ENCODE results near the gene SRSF10.
A peak's percentile ranks its signal among the peaks of the same experiment; 100 is the strongest.
"Not testable (repeated sequence)": the region's sequence is repeated elsewhere in the genome, so short reads cannot be mapped to it uniquely, and the experiment has no call there.

SRSF10 gene

GRCh38 chr1:23996700-23997229, 16.6 kb upstream of the SRSF10 start:
- no peak for DNase-seq

GRCh38 chr1:23995431-23995837, 15.3 kb upstream of the SRSF10 start:
- no peak for DNase-seq

- not testable (repeated sequence) for DNase-seq
Observed at GRCh38 chr1:23992011-23992410, 11.9 kb upstream of the SRSF10 start.

GRCh38 chr1:23989263-23989662, 9.1 kb upstream of the SRSF10 start:
- DNase-seq: no peak

- DNase-seq: not testable (repeated sequence)
Observed at GRCh38 chr1:23987038-23987437, 6.9 kb upstream of the SRSF10 start.

DNA sequence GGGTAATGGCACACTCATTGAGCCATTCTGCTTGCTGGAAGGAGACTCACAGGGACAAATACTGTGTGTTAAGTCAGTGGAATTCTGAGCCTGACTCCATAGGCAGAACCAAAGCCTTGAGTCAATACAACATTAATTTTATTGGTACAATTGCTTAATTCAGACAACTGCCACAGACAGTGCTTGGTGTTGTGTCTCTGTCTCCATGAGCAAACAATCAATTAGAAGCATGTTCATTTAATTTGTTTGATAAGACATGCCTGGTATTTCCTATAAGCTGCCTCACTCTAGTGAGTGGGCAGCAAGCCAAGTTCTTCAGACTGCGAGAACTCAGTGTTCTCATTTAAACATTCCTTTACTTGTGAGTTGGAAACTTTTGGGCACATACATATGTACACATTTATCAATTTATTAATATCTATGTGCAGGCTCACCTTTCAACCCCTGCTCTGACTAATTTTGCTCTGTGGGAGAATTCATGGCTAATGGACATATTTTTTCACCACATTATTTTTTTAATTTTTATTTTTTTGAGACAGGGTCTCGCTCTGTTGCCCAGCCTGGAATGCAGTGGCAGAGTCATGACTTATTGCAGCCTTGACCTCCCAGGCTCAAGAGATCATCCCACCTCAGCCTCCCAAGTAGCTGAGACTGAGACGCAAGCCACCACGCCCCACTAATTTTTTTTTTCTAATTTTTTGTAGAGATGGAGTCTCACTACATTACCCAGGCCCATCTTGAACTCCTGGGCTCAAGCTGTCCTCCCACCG, 4.5 kb upstream of the SRSF10 start:
- no peak for DNase-seq

DNA sequence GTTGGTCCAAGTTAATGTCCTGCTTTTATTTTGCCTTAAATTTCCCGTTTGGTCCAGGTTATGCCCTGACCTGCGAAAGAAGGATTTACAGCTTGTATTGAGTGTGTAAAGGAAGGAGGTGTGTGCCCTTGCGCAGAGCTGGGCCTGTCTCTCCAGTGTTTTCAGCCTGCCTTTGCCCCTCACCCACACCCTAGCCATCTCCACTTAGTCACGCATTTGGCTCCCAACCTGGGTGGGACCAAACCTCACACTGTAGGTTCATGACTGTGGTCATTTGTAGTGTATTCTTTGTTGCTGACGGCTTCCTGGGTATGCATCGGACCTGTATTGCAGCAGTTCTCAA, 572 bp upstream of the SRSF10 start:
- peak; percentile 61 for DNase-seq

GRCh38 chr1:23979387-23979880, 693 bp downstream of the SRSF10 start:
- DNase-seq: no peak

DNA sequence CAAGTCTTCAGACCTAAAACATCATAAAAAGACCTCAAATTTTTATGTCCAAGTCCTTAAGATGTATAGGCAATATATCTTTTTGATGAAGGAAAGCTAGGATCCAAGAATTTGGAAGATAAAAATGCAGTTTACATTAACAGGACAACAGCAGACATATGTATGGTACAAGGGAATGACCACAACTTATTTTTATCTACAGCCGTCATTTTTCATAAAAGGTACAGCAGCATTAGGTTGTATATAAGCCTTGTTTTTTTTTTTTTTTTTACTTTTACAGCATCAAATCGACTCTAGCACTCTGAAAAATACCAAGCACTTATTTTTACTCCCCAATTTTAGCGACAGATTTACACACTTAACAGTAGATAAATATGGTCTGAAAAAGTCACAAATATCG, 1.3 kb downstream of the SRSF10 start:
- DNase-seq: no peak

- DNase-seq: no peak
Observed at GRCh38 chr1:23977854-23978191, 2.3 kb downstream of the SRSF10 start.

DNA sequence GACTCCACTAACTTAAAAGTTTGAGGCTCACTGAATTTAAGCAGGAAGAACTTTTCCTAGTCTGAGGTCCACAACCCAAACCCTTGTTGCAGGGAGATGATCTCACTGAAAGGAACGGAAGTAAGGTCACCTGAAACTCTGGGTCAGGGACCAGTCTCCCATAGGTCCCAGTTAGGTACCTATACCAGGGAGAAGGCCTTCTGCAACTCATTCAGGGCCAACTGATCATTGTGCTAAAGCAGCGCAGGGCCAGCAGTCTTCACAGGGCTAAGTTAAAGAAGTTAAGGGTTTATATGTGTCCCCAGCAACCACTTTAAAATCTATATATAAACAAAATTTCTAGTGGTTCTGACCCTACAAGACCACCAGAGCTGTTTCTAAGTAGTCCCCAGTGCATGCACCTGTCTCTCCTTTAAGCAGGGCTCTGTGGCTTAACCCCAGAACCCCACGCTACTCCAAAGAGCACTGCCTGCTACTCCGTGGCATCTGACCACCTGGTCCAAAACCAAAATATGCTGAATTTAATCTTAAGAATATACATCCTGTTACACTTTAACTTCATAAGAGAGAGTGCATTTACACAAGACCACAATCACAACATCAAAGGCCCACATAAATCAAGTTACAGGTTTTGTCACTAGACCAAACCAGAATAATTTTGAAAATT, 2.8 kb downstream of the SRSF10 start:
- DNase-seq: no peak

- no peak for DNase-seq
Observed at GRCh38 chr1:23967871-23968270, 12.3 kb downstream of the SRSF10 start.

- DNase-seq: no peak
Observed at GRCh38 chr1:23966973-23967493, 13.1 kb downstream of the SRSF10 start.

DNA sequence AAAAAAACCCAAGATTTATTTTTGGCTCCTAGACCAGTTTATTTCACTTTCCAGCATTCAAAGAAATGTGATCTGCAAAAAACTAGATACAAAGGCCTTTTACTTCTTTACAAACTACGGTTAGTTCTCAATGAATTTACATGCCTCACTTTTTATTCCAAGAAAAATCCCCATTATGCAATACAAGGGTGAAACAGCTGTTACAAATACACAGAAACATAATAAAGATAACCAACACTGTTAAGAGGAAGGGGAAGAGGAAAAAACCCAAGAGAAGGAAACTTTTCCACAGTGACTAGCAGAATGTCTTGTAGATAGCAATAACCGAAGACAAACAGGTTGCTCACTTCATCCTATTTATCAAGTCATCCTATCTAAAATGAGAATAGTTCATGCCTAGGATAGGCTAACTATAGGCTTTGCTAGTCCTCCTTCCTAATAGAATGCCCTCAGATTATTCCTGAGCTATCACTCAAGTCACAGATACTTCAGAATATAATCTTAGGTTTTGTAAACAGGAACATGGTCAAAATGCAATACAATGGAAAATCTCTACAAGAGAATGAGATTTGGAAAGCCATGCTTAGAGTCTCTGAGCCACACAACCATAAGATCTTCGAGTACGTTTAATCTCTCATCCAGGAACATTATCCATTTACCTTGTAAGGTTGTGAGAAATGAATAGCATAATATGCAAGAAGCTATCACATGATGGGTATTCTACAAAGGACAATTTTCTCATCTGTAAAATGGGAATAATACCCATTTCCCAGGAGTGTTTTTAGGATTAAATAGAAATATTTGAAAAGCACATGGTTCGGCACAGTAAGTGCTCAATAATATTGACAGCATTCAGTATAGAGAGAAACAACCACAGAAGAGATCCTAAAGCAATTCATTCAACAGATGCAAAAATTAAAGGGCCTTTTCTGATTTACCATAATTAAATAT, 15.1 kb downstream of the SRSF10 start:
- no peak for DNase-seq

DNA sequence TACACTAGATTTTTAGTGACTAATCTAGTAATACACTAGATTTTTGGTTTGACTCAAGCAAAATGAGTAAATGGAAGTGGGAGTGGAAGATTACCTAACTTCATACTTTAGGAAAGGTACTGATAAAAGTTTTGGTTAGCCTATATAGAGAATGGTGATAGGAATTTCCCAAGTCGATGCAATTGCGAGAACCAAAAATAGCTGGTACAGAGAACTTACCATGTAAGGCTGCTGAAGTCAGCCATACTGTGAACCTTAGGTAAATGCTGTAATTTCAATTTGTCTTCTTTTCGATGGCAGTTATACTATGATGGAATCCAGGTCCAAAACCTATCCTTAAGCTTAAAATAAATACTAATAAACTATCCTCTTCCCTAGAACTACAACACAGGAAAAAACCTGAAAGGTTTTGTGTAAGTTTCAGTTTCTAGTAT, 15.9 kb downstream of the SRSF10 start:
- DNase-seq: no peak

- no peak for DNase-seq
Observed at GRCh38 chr1:23963617-23964234, 16.4 kb downstream of the SRSF10 start.

- no peak for DNase-seq
Observed at GRCh38 chr1:23960291-23961020, 19.7 kb downstream of the SRSF10 start.

DNA sequence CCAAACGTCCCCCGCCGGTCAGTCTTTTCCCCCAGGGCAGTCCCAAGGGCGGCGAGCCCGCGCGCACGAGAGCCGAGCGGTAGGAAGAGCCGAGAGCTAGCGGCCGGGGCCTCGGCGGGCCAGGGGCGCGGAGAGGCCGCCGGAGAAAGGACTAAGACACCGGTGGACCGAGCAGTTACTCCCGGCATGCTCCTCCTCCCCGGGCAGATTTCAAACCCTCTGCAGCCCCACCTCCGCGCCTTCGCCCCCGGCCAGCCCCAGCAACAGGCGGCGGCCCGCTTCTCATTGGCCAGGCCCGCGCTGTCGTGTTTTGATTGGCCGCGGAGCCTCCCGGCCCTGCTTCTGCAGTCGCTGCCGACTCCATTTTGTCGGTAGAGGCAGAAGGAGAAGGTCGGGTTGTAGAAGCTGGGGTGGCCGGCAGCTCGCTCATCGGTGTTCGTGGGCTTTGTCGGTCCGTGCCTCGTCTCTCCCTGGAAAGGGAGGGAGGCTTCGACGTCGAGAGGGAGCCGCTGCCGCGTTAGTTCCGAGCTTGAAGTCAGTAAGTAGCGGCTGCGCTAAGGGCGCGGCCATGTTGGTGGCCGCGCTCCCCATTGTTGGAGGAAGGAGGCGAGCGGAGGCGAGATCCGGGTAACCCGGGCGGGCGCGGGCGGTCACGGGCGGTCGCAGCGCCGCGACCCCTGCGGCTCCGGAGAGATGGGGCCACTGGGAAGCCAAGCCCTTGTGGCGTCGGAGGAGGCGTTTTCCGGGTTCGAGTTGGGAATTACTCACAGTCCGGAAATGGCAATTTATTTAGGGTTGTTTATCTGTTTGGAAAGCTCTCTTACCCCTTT, 20.5 kb downstream of the SRSF10 start, which contains the start of gene PNRC2:
Gene PNRC2, plus strand, starts transcription at position 368 of the 830 bp plus-strand sequence. CDS start 1,630 bp downstream, outside the sequence.
- peak; percentile 79 for DNase-seq

GRCh38 chr1:23958810-23959460, 21.2 kb downstream of the SRSF10 start:
- peak; percentile 82 for DNase-seq
